ENCODE measurements around the gene ARHGAP28. TPM values are rescaled to one million over a fixed set of nuclear protein-coding genes. Genes with fewer than 3 reads are reported as not detected.

Gene ARHGAP28
- total and polyA plus RNA-seq, 7 donors = 0.65 to 8.8 (median 3.0) TPM

GRCh38 chr18:6942742-6943141, 213.2 kb downstream of the ARHGAP28 start:
- H3K4me3 ChIP-seq = no peak overlapping the region
- H3K27ac ChIP-seq = no peak overlapping the region
- intact Hi-C loops (cut with DNase I) = no loop called here
- peaks cover 0 to 7% (median 1%) of the 10 kb centered on the region in 3 donors for H3K27me3 ChIP-seq (ENCODE audit: insufficient read depth in 3 of 3, low read length in 2 of 3)
- TF ChIP-seq CTCF (IDR thresholded peaks at IDR 0.05) = no peak
- H3K9me3 ChIP-seq = no peaks in the 10 kb centered on the region
- 74 to 82% (median 81%) methylated on average over 3 of the region's 3 CpGs for WGBS, 3 donors
- no peaks in the 10 kb centered on the region for H3K4me1 ChIP-seq
- no peak for ATAC-seq
- H3K36me3 ChIP-seq (ENCODE audit: insufficient read depth in 1 of 2, low read depth in 1 of 2) = no peaks in the 10 kb centered on the region
- no peak for DNase-seq

DNA sequence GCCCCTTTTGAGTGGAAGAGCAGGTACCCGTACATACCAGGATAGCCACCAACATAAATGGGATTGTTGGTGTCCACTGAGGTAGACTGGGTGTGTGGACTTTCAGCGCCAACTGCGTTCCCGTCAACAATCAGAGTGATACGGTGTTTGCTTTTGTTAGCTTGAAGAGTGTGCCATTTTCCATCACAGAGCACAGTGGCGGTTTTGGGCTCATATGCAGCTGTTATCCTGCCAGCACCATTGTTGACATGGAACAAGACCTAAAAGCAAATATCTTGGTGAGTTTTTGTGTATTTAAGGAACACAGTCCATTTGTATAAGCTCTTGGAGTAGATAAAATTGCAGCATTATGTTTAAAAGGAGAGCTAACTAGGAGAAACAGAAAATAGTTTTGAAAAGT, 213.6 kb downstream of the ARHGAP28 start:
- ATAC-seq (no peak), DNase-seq (no peak)
- Histone ChIP-seq H3K27ac (no peak overlapping the region), H3K27me3 (ENCODE audit: insufficient read depth in 3 of 3, low read length in 2 of 3) (peaks cover 0 to 7% (median 1%) of the 10 kb centered on the region in 3 donors), H3K9me3 (no peaks in the 10 kb centered on the region), H3K36me3 (ENCODE audit: insufficient read depth in 1 of 2, low read depth in 1 of 2) (no peaks in the 10 kb centered on the region), H3K4me1 (no peaks in the 10 kb centered on the region), H3K4me3 (no peak overlapping the region)
- intact Hi-C loops (cut with DNase I) = no loop called here
- 86 to 97% (median 96%) methylated on average over 6 of the region's 6 CpGs for WGBS, 3 donors
- no peak for TF ChIP-seq CTCF (IDR thresholded peaks at IDR 0.05)

GRCh38 chr18:6947338-6948030, 218.0 kb downstream of the ARHGAP28 start:
- Histone ChIP-seq H3K36me3 (ENCODE audit: insufficient read depth in 1 of 2, low read depth in 1 of 2) (no peaks in the 10 kb centered on the region), H3K4me3 (no peak overlapping the region), H3K4me1 (no peaks in the 10 kb centered on the region), H3K27me3 (ENCODE audit: insufficient read depth in 3 of 3, low read length in 2 of 3) (peaks cover 0 to 3% (median 2%) of the 10 kb centered on the region in 3 donors), H3K9me3 (no peaks in the 10 kb centered on the region), H3K27ac (no peak overlapping the region)
- WGBS, 3 donors = 63 to 66% (median 65%) methylated on average over 10 of the region's 10 CpGs
- DNase-seq (no peak), ATAC-seq (no peak)
- intact Hi-C loops (cut with DNase I) = no loop called here
- TF ChIP-seq CTCF (IDR thresholded peaks at IDR 0.05) = no peak

GRCh38 chr18:6948281-6949055, 219.0 kb downstream of the ARHGAP28 start:
- WGBS, 3 donors = 58 to 70% (median 58%) methylated on average over 16 of the region's 16 CpGs
- H3K9me3 ChIP-seq = no peaks in the 10 kb centered on the region
- H3K27me3 ChIP-seq (ENCODE audit: insufficient read depth in 3 of 3, low read length in 2 of 3) = peaks cover 0 to 3% (median 2%) of the 10 kb centered on the region in 3 donors
- no peak for DNase-seq
- TF ChIP-seq CTCF (IDR thresholded peaks at IDR 0.05) = no peak
- no peaks in the 10 kb centered on the region for H3K36me3 ChIP-seq (ENCODE audit: insufficient read depth in 1 of 2, low read depth in 1 of 2)
- intact Hi-C loops (cut with DNase I) = no loop called here
- H3K4me1 ChIP-seq = no peaks in the 10 kb centered on the region
- H3K27ac ChIP-seq = no peak overlapping the region
- ATAC-seq = no peak
- H3K4me3 ChIP-seq = no peak overlapping the region

Measured in psoas muscle (tissue), 8 donors.